ENCODE data around the gene CRELD2.
A peak's percentile ranks its signal among the peaks of the same experiment; 100 is the strongest.

The CRELD2 gene

GRCh38 chr22:49957826-49958365, 39.5 kb downstream of the CRELD2 start:
- no peak for DNase-seq (ENCODE audit: low read depth)
- TF ChIP-seq, protein P1, sequence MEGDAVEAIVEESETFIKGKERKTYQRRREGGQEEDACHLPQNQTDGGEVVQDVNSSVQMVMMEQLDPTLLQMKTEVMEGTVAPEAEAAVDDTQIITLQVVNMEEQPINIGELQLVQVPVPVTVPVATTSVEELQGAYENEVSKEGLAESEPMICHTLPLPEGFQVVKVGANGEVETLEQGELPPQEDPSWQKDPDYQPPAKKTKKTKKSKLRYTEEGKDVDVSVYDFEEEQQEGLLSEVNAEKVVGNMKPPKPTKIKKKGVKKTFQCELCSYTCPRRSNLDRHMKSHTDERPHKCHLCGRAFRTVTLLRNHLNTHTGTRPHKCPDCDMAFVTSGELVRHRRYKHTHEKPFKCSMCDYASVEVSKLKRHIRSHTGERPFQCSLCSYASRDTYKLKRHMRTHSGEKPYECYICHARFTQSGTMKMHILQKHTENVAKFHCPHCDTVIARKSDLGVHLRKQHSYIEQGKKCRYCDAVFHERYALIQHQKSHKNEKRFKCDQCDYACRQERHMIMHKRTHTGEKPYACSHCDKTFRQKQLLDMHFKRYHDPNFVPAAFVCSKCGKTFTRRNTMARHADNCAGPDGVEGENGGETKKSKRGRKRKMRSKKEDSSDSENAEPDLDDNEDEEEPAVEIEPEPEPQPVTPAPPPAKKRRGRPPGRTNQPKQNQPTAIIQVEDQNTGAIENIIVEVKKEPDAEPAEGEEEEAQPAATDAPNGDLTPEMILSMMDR (IDR thresholded peaks at IDR 0.05; ENCODE audit: low read depth, low read length, missing control alignments), result no peak
- no peak overlapping the region for H3K4me3 ChIP-seq (ENCODE audit: low read depth, low read length)

DNA sequence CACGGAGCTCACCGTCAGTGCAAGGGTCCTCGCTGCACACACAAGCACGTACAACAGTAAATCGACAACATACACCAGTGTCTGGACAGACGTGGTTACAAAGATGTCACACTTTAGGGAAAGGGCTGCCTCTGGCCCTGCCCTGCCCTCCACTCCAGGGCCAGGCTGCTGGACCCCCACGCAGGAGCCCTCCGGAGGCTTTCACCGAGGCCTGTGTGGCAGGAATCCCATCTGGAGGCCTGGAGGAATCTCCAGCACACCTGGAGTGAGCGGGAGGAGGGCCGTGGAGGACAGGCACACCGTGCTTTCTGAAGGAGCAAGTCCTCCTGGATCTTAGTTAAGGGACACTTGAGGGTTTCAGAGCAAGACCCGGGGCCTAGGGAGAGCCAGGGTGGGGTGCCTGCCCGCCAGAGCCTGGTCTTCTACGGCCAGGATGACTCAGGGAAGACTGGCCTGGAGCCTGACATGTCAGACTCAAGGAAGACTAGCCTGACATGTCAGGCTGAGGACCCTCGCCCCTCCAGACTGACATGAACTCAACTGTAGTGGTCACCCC, 40.0 kb downstream of the CRELD2 start:
- no peak overlapping the region for H3K4me3 ChIP-seq (ENCODE audit: low read depth, low read length)
- no peak for DNase-seq (ENCODE audit: low read depth)
- TF ChIP-seq, protein P1 (IDR thresholded peaks at IDR 0.05; ENCODE audit: low read depth, low read length, missing control alignments), result no peak

DNA sequence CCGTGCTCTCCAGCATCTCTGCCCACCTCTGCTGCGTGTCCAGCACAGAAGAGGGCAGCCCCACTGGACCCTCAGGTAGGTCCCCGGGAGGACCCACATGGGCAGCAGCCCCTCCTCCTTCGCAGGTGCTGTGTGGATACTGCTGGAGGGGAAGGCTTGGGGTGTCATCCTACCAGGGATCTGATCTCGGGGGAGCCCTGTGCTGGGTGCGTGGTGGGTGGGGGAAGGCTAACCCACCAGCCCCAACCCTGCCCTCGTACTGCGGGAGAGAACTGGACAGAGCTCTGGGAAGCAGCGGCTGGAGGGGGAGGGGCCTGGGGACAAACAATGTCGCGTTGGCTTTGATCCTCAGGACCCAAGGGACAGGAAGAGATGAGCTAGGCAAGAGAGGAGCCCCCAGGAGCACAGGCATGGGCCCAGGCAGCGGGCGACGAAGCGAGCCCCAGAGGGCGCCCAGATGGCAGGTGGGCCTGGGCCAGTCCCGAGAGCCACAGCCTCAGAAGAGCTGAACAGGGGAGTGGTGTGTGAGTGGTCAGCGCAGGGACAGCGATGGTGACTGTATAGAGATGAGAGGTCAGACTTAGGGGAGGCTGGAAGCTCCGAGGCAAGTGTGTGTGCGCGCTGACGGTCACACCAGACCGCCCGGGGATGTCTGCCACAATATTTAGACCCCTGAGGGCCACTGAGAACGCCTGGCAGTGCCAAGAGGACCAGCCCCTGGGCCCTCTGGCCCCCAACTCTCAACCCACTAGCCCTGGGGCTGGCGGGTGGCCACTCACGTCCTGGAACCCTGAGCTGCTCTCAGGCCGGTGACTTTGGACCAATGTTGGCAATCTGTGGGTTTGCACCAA, 40.7 kb downstream of the CRELD2 start:
- DNase-seq (ENCODE audit: low read depth), result no peak
- H3K4me3 ChIP-seq (ENCODE audit: low read depth, low read length), result peak overlapping the region; percentile 95
- TF ChIP-seq, protein P1 (IDR thresholded peaks at IDR 0.05; ENCODE audit: low read depth, low read length, missing control alignments), result no peak

- no peak for DNase-seq (ENCODE audit: low read depth)
- TF ChIP-seq, protein P1 (IDR thresholded peaks at IDR 0.05; ENCODE audit: low read depth, low read length, missing control alignments), result no peak
- H3K4me3 ChIP-seq (ENCODE audit: low read depth, low read length), result peak overlapping the region; percentile 95
Observed at GRCh38 chr22:49959782-49960158, 41.3 kb downstream of the CRELD2 start.

- peak; percentile 89 for DNase-seq (ENCODE audit: low read depth)
- H3K4me3 ChIP-seq (ENCODE audit: low read depth, low read length), result peak within 1 kb of the TSS; percentile 95
- TF ChIP-seq, protein P1 (IDR thresholded peaks at IDR 0.05; ENCODE audit: low read depth, low read length, missing control alignments), result no peak
Observed at GRCh38 chr22:49960159-49961004, 41.9 kb downstream of the CRELD2 start, which contains the start of gene PIM3. PIM3 (plus strand) TSS chr22:49960772; CDS start chr22:49960948, 176 bp downstream.

GRCh38 chr22:49961005-49961600, 42.7 kb downstream of the CRELD2 start:
- TF ChIP-seq, protein P1 (IDR thresholded peaks at IDR 0.05; ENCODE audit: low read depth, low read length, missing control alignments), result no peak
- H3K4me3 ChIP-seq (ENCODE audit: low read depth, low read length), result peak overlapping the region; percentile 95
- no peak for DNase-seq (ENCODE audit: low read depth)

Measured in GM12864 (cell line).